T-helper 1 cell treated with Interleukin-12 subunit alpha and Interleukin-12 subunit beta and Interleukin-4 antibody, amounts not matched to agents 30 μg/mL and 1 μg/mL, for 36 hours (primary cell): ENCODE results near the gene RAB40B.

ENCODE experiments used
- H3K27ac Mint-ChIP-seq: one replicate; pipeline ENCODE4 v1.8.0; 2021; ENCODE audit warnings: mild to moderate bottlenecking, mixed read lengths
- H3K27me3 Mint-ChIP-seq: one replicate; pipeline ENCODE4 v1.8.0; 2021; ENCODE audit warnings: low read depth, mixed read lengths
- H3K36me3 Mint-ChIP-seq: one replicate; pipeline ENCODE4 v1.8.0; 2021; ENCODE audit warnings: low read depth, mixed read lengths
- H3K4me1 Mint-ChIP-seq: one replicate; pipeline ENCODE4 v1.8.0; 2021; ENCODE audit warnings: low read depth, mixed read lengths
- H3K4me3 Mint-ChIP-seq: one replicate; pipeline ENCODE4 v1.8.0; 2021; ENCODE audit warnings: mild to moderate bottlenecking, moderate library complexity, mixed read lengths
- H3K9me3 Mint-ChIP-seq: one replicate; pipeline ENCODE4 v1.8.0; 2021; ENCODE audit warnings: mixed read lengths

RAB40B gene

DNA sequence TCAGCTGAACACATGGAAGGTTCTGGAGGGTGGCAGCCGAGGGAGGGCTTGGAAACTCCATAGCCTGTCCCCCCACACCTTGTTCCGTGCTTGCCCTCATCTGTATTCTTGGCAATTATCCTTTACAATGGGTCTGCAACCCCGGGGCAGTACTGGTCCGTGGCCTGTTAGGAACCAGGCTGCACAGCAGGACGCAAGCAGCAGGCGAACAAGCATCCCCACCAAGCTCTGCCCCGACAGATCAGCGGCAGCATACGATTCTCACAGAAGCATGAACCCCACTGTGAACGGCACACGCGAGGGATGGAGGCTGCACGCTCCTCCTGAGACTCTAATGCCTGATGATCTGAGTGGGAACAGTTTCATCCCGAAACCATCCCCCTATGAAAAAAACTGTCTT lies 56.5 kb downstream of the RAB40B start:
- peaks cover 28% of the 10 kb centered on the region for H3K4me1 Mint-ChIP-seq
- no peaks in the 10 kb centered on the region for H3K27me3 Mint-ChIP-seq
- no peak overlapping the region for H3K27ac Mint-ChIP-seq
- peaks cover 26% of the 10 kb centered on the region for H3K36me3 Mint-ChIP-seq
- no peak overlapping the region for H3K4me3 Mint-ChIP-seq
- H3K9me3 Mint-ChIP-seq = no peaks in the 10 kb centered on the region

DNA sequence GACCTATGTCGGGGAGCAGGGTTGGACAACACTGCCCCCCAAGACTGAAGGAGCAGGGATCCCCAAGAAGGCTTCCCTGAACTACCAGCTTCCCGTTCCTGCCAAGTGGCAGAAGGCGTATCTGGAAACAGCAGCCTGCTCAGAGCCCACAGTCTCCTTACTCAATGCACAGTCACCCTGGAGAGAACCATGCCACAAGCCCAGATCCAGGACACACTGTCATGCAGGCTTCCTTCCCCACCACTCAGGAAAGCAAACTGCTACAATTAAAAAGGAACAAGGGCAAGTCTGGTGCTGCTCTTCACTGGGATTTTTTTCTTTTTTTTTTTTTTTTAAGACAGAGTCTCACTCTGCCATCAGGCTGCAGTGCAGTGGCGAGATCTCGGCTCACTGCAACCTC lies 58.5 kb downstream of the RAB40B start:
- Mint-ChIP-seq H3K36me3 (peaks cover 31% of the 10 kb centered on the region), H3K4me3 (no peak overlapping the region), H3K4me1 (peaks cover 13% of the 10 kb centered on the region), H3K9me3 (no peaks in the 10 kb centered on the region), H3K27me3 (no peaks in the 10 kb centered on the region), H3K27ac (no peak overlapping the region)

DNA sequence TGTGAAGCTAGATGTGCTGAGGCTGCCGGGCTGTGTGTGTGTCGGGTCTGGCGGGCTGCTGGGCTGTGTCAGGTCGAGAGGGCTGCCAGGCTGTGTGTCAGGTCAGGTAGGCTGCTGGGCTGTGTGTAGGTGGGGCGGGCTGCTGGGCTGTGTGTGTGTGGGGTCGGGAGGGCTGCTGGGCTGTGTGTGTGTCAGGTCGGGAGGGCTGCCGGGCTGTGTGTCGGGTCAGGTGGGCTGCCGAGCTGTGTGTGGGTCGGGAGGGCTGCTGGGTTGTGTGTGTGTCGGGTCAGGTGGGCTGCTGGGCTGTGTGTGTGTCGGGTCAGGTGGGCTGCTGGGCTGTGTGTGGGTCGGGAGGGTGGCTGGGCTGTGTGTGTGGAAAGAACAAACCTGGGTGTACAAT lies 58.9 kb downstream of the RAB40B start:
- Mint-ChIP-seq H3K27ac (no peak overlapping the region), H3K36me3 (peaks cover 33% of the 10 kb centered on the region), H3K27me3 (no peaks in the 10 kb centered on the region), H3K4me1 (peaks cover 15% of the 10 kb centered on the region), H3K9me3 (no peaks in the 10 kb centered on the region), H3K4me3 (no peak overlapping the region)

DNA sequence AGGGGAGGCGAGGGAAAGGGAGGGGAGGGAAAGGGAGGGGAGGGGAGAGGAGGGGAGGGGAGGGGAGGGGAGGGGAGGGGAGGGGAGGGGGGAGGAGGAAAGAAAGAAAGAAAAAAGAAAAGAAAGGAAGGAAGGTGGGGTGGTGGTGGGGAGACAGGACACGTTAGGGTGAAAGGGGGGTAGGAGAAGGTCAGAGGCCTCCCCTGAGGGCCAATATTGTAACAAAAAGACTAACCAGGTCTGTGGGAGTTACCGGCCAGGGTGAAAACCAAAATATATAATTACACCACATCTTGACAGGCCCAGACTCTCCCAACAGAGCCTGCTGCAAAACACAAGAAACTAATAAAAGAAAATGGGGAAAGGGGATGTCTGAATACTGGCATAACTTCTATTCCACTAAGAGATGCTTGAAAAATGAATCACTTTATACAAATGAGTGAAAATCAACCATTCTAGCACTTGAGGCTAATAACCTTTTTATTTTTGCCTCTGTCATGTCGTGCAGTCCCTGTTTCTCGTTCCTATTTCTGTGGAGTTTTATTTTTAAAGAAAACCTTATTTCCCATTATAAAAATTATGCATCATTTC lies 60.2 kb downstream of the RAB40B start:
- Mint-ChIP-seq H3K4me3 (no peak overlapping the region), H3K27ac (no peak overlapping the region), H3K27me3 (no peaks in the 10 kb centered on the region), H3K4me1 (peaks cover 16% of the 10 kb centered on the region), H3K9me3 (no peaks in the 10 kb centered on the region), H3K36me3 (peaks cover 29% of the 10 kb centered on the region)

DNA sequence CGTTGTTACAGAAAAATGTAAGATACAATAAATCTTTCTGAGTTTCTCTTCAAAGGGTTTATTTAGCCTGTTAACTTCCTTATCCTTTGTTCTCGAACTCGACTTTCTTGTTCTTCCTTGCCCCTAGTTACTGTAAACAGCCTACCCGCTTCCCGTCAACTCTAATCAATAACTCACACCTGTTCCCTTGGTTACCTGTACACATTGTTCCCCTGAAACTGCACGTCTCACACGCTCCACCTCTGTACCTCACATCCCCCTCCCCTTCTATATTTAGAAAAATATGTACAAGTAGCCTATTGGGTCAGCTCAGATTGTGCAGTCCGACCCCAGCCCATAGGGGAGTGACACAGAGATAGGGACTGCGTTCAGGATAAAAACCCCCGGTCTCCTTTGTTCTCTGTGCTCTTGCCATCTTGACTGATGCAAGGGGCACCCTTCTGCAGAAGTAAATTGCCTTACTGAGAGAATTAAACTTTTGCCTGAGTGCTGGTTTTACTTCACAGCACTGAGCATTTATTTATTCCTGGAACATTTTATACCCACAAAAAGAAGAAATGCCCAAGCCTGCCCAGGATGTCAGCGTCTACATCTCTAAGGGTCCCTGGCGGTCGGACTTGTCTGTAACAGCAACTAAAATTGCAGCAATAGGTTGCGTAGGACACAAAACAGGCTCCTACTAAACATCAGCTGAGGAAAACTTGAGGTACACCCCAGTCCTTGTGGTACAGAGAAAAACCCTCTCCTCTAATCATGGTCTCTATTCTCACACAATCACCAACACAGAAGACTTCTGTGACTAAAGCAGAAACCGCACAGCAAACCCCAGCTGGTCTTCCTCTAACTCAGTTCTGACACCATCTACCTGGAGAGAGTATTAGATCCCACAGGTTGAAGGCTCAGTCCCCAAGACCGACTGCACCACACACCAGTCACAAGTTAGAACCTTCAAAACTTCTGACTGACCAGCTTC lies 61.6 kb downstream of the RAB40B start:
- Mint-ChIP-seq H3K4me3 (no peak overlapping the region), H3K9me3 (no peaks in the 10 kb centered on the region), H3K36me3 (peaks cover 26% of the 10 kb centered on the region), H3K27ac (no peak overlapping the region), H3K4me1 (peaks cover 16% of the 10 kb centered on the region), H3K27me3 (no peaks in the 10 kb centered on the region)

DNA sequence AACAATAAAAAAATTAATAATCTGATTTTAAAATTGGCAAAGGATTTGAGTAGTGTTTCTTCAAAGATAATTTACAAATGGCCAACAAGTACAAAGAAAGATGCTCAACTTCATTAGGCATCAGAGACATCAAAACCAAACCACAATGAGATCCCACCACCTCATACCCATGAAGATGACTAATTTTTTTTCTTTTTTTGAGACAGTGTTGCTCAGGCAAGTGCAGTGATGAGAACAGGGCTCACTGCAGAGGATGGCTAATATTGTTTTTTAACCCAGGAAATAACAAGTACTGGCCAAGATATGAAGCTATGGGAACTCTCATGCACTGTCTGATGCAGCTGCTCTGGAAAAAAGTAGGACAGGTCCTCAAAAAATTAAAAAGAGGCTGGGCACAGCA lies 65.2 kb downstream of the RAB40B start:
- no peaks in the 10 kb centered on the region for H3K27me3 Mint-ChIP-seq
- H3K4me1 Mint-ChIP-seq = peaks cover 9% of the 10 kb centered on the region
- H3K36me3 Mint-ChIP-seq = peaks cover 25% of the 10 kb centered on the region
- H3K27ac Mint-ChIP-seq = no peak overlapping the region
- no peaks in the 10 kb centered on the region for H3K9me3 Mint-ChIP-seq
- H3K4me3 Mint-ChIP-seq = no peak overlapping the region

DNA sequence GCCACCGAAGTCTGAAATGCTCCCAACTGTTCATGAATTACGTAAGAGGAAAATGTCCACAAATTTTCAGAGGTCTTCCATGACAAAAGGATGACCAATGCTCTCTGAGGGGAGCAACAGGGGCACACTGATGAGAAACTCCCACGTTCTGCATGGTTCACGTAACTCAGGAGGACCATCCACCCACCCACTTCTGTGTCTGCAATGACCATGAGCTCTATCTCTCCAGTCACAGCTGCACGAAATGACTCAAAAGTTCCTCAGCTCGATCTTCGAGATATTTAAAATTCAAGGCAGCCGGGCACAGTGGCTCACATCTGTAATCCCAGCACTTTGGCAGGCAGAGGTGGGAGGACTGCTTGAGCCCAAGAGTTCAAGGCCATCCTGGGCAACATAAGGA lies 66.0 kb downstream of the RAB40B start:
- H3K4me1 Mint-ChIP-seq = peaks cover 7% of the 10 kb centered on the region
- H3K9me3 Mint-ChIP-seq = no peaks in the 10 kb centered on the region
- no peaks in the 10 kb centered on the region for H3K27me3 Mint-ChIP-seq
- H3K36me3 Mint-ChIP-seq = peaks cover 30% of the 10 kb centered on the region
- no peak overlapping the region for H3K4me3 Mint-ChIP-seq
- H3K27ac Mint-ChIP-seq = no peak overlapping the region

DNA sequence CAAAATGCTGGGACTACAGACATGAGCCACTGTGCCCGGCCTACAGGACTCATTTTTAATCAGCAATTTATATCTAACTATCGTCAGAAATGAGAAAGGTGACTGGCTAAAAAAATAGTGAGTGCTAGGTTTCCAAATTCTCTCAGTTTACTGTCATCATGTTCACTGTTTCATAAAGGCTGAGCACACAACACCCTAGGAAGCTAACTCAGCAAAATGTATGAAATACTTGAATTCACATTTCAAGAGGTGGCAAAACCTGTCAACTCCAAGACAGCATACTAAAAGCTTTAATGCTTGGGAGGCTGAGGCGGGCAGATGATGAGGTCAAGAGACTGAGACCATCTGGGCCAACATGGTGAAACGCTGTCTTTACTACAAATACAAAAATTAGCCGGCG lies 67.0 kb downstream of the RAB40B start:
- peaks cover 7% of the 10 kb centered on the region for H3K4me1 Mint-ChIP-seq
- no peak overlapping the region for H3K4me3 Mint-ChIP-seq
- H3K9me3 Mint-ChIP-seq = no peaks in the 10 kb centered on the region
- no peaks in the 10 kb centered on the region for H3K27me3 Mint-ChIP-seq
- peaks cover 27% of the 10 kb centered on the region for H3K36me3 Mint-ChIP-seq
- H3K27ac Mint-ChIP-seq = no peak overlapping the region

DNA sequence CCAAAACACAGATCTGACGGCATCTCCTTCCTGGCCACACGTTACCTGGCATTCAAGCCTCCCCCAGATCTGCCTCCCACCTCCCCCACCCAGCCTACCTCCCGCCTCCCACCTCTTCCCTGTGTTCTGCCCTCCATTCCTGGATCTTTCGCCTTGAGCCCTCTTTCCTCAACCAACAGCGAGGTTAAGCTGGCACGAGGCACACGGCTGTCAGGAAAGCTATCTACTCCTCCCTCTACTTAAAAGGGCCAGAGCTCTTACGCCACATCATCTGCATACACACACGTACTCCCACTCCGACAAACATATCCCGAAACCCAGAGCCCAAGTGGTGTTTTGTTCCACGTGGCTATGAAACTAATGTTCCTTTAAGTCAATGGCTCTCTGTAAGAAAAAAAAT lies 68.3 kb downstream of the RAB40B start:
- H3K4me3 Mint-ChIP-seq = no peak overlapping the region
- peaks cover 7% of the 10 kb centered on the region for H3K4me1 Mint-ChIP-seq
- H3K36me3 Mint-ChIP-seq = peaks cover 30% of the 10 kb centered on the region
- no peaks in the 10 kb centered on the region for H3K9me3 Mint-ChIP-seq
- H3K27me3 Mint-ChIP-seq = no peaks in the 10 kb centered on the region
- no peak overlapping the region for H3K27ac Mint-ChIP-seq

DNA sequence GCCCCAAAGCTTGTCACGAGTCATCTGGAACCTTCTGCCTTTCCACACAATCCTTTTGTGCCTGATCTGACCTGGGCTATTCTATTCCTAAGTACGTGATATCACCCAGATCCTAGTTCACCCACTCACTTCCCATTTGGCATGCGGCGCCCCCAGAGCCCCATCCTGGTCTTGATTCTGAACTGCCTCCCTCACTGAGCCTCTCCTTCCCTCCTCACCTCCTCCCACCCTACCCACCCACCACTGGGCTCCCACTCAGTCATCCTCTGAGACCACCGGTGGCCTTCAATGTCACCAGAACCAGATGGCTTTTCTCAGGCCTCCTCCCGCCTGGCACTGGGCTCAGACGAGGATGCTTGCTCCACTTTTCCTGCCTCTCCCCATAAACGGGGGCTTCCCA lies 68.8 kb downstream of the RAB40B start:
- Mint-ChIP-seq H3K9me3 (no peaks in the 10 kb centered on the region), H3K4me3 (no peak overlapping the region), H3K27me3 (no peaks in the 10 kb centered on the region), H3K4me1 (peaks cover 6% of the 10 kb centered on the region), H3K27ac (no peak overlapping the region), H3K36me3 (peaks cover 30% of the 10 kb centered on the region)

DNA sequence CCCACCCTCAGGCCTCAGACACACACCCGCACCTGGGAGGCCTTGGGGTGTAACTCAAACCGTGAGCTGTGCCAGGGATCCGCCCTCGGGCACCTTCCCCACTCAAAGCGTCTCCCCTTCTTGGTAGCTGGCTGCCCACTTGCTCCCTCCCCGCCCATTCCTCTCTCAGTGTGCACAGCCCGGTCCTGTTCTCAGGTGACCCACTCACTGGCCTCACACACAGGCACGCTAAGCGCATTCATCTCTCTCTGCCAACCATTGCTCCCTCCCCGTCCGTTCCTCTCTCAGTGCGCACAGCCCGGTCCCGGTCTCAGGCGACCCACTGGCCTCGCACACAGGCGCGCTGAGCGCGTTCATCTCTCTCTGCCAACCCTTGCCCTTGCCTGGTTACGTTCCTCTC lies 71.1 kb downstream of the RAB40B start:
- Mint-ChIP-seq H3K36me3 (peaks cover 33% of the 10 kb centered on the region), H3K4me3 (no peak overlapping the region), H3K9me3 (no peaks in the 10 kb centered on the region), H3K27me3 (no peaks in the 10 kb centered on the region), H3K27ac (no peak overlapping the region), H3K4me1 (peaks cover 4% of the 10 kb centered on the region)

DNA sequence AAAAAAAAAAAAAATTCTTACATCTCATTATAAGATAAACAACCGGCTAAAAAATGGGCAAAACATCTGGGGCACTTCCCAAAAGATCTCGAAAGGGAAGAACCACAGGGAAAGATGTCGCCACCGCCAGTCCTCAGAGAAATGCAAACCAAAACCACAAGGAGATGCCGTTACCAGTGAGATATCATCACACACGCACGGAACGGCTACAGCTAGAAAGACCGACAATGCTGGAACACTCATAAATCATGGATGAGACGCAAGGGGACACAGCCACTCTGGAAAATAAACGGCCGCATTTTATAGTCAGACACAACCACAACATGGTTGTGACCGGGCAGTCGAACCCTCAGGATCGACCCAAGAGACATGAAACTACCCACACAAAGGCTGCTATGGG lies 74.8 kb downstream of the RAB40B start:
- peaks cover 37% of the 10 kb centered on the region for H3K36me3 Mint-ChIP-seq
- H3K9me3 Mint-ChIP-seq = no peaks in the 10 kb centered on the region
- H3K27ac Mint-ChIP-seq = no peak overlapping the region
- peaks cover 2% of the 10 kb centered on the region for H3K4me1 Mint-ChIP-seq
- no peaks in the 10 kb centered on the region for H3K27me3 Mint-ChIP-seq
- no peak overlapping the region for H3K4me3 Mint-ChIP-seq

DNA sequence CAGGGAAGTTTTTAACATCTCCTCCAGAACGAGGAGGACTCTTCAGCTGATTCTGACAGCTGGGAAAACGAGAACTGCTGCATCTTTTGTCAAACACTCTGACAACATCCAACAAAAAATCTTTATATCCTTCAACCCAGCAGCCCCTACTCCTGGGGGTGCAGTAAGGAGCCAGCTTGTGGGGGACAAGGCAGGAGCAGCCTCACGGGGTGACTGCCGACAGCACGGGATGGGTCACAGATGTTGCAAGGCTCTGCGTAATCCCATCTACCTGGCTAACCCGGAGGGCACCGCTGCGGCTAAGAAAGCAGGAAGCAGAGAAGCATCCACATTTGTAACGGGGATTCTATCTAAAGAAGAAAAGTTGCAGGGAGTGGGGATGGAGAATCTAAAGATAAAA lies 78.9 kb downstream of the RAB40B start:
- Mint-ChIP-seq H3K4me3 (no peak overlapping the region), H3K27ac (no peak overlapping the region), H3K36me3 (peaks cover 38% of the 10 kb centered on the region)

DNA sequence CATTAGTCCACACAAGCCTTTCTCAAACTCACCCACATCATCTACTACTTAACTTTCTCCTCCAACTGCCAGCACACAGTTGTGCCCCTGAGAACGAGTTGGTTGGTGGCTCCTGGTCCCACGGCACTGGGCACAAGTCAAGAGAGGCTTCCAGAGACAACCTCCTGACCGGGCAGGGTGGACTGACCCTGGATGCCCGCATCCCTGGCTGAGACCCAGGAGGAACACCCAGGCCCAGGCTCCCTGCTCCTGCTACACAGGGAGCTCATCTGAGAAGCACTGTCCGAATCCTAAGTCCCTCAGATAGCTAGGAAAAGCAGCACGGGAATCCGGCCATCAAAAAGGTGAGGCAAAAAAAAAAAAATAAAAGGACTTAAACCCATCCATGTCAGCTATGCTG lies 79.3 kb downstream of the RAB40B start:
- H3K36me3 Mint-ChIP-seq = peaks cover 38% of the 10 kb centered on the region

More for the DNA sequence above, 78.9 kb downstream of the RAB40B start:
- H3K27me3 Mint-ChIP-seq = no peaks in the 10 kb centered on the region
- H3K4me1 Mint-ChIP-seq = no peaks in the 10 kb centered on the region
- no peaks in the 10 kb centered on the region for H3K9me3 Mint-ChIP-seq

DNA sequence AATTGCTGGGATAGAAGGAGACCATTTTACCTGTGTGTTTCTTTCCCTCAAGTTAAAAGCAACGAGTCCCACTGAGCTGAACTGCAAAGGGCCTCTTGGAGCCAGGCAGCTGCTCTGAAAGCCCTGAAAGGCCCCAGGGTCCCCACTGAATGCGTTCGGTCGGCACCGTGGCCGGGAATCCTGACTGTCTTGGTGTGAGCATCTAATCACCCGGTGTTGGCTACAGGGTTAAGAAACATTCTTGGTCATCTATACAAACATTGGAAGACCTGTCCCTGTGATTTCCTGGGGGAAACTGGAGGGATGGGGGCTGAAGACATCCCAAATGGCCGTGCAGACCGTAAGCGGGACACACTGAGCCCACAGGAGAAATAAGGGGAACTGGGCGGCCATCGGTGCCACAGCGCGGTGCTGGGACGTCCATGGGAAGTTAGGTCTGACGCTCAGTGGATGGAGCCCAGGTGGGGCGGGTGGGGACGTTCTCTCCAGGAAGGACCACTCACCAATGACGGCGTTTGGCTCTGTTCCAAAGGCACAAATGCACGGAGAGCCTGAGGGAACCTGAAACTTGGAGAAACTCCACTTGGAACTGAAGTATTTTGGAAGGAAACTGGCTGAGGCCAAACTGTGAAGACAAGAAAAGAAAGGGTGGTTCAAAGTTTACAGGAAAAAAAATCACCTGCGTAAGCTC lies 82.3 kb downstream of the RAB40B start:
- Mint-ChIP-seq H3K36me3 (peaks cover 40% of the 10 kb centered on the region), H3K4me1 (no peaks in the 10 kb centered on the region)

More for the DNA sequence above, 79.3 kb downstream of the RAB40B start:
- no peaks in the 10 kb centered on the region for H3K9me3 Mint-ChIP-seq
- H3K4me3 Mint-ChIP-seq = no peak overlapping the region
- no peaks in the 10 kb centered on the region for H3K4me1 Mint-ChIP-seq
- H3K27ac Mint-ChIP-seq = no peak overlapping the region
- no peaks in the 10 kb centered on the region for H3K27me3 Mint-ChIP-seq

More for the DNA sequence above, 82.3 kb downstream of the RAB40B start:
- no peak overlapping the region for H3K27ac Mint-ChIP-seq
- H3K27me3 Mint-ChIP-seq = no peaks in the 10 kb centered on the region
- no peak overlapping the region for H3K4me3 Mint-ChIP-seq
- no peaks in the 10 kb centered on the region for H3K9me3 Mint-ChIP-seq
